GM18508 (cell line): Measurements from ENCODE around the gene CNPY3.
A peak's percentile ranks its signal among the peaks of the same experiment; 100 is the strongest.
"Not testable (repeated sequence)": the region's sequence is repeated elsewhere in the genome, so short reads cannot be mapped to it uniquely, and the experiment has no call there.

Experiments used
- ATAC-seq: cut with Tn5 transposase; IDR thresholded peaks from one replicate; pipeline ENCODE4 v1.9.1; 2021; ENCODE audit warnings: moderate number of reproducible peaks; ENCODE audit not compliant: insufficient read depth, unreplicated experiment

The CNPY3 gene

GRCh38 chr6:42914546-42914945, 14.7 kb upstream of the CNPY3 start:
- ATAC-seq = no peak

GRCh38 chr6:42915732-42916131, 13.5 kb upstream of the CNPY3 start, which contains the start of gene PTCRA:
PTCRA (plus strand) TSS chr6:42916053; CDS start chr6:42916070, 17 bp downstream.
- no peak for ATAC-seq

GRCh38 chr6:42916288-42916687, 13.0 kb upstream of the CNPY3 start:
- ATAC-seq = no peak

- no peak for ATAC-seq
Measured at GRCh38 chr6:42921801-42922200, 7.5 kb upstream of the CNPY3 start.

- ATAC-seq = no peak
Measured at GRCh38 chr6:42923666-42924065, 5.6 kb upstream of the CNPY3 start.

GRCh38 chr6:42925248-42925857, 3.9 kb upstream of the CNPY3 start:
- no peak for ATAC-seq

- peak; percentile 41 for ATAC-seq
Measured at GRCh38 chr6:42929821-42930360, 611 bp downstream of the CNPY3 start.

- no peak for ATAC-seq
Measured at GRCh38 chr6:42932412-42932811, 3.1 kb downstream of the CNPY3 start.

- no peak for ATAC-seq
Measured at GRCh38 chr6:42933205-42933604, 3.9 kb downstream of the CNPY3 start.

- no peak for ATAC-seq
Measured at GRCh38 chr6:42935322-42935721, 6.0 kb downstream of the CNPY3 start.

- no peak for ATAC-seq
Measured at GRCh38 chr6:42936398-42936797, 7.1 kb downstream of the CNPY3 start.

- ATAC-seq = no peak
Measured at GRCh38 chr6:42937548-42938427, 8.5 kb downstream of the CNPY3 start.

GRCh38 chr6:42938428-42938796, 9.1 kb downstream of the CNPY3 start:
- ATAC-seq = no peak

- ATAC-seq = no peak
Measured at GRCh38 chr6:42938987-42939809, 9.9 kb downstream of the CNPY3 start.

GRCh38 chr6:42939810-42940167, 10.5 kb downstream of the CNPY3 start:
- no peak for ATAC-seq

GRCh38 chr6:42940493-42941045, 11.3 kb downstream of the CNPY3 start:
- no peak for ATAC-seq

- not testable (repeated sequence) for ATAC-seq
Measured at GRCh38 chr6:42941356-42941755, 12.1 kb downstream of the CNPY3 start.

GRCh38 chr6:42942444-42942843, 13.2 kb downstream of the CNPY3 start:
- ATAC-seq = no peak

- no peak for ATAC-seq
Measured at GRCh38 chr6:42947950-42948349, 18.7 kb downstream of the CNPY3 start.

- ATAC-seq = no peak
Measured at GRCh38 chr6:42952389-42952788, 23.1 kb downstream of the CNPY3 start.
